Ascending aorta (tissue), 2 donors: ENCODE measurements around the gene DLGAP4. TPM values are rescaled to one million over a fixed set of nuclear protein-coding genes. Genes with fewer than 3 reads are reported as not detected.

Source experiments
- DNase-seq, 2 donors: peaks; one replicate each; pipeline ENCODE4 v3.0.0-alpha.2; 2019; ENCODE audit warnings: low spot score in 2 of 2
- H3K27ac ChIP-seq, 2 donors: fragments of 200-600 bp; sonication (generic); one replicate each; pipeline ENCODE4 v1.5.1; 2016 to 2017; ENCODE audit warnings: mild to moderate bottlenecking in 1 of 2
- H3K27me3 ChIP-seq: fragments of 200-600 bp; sonication (generic); one replicate; pipeline ENCODE4 v1.5.1; 2017
- H3K36me3 ChIP-seq, 2 donors: fragments of 200-600 bp; sonication (generic); one replicate each; pipeline ENCODE4 v1.5.1; 2016
- H3K4me1 ChIP-seq, 2 donors: fragments of 200-600 bp; sonication (generic); one replicate each; pipeline ENCODE4 v1.5.1; 2016 to 2017; ENCODE audit warnings: mild to moderate bottlenecking in 1 of 2
- H3K4me3 ChIP-seq, 2 donors: fragments of 200-600 bp; sonication (generic); one replicate each; pipeline ENCODE4 v1.5.1; 2016 to 2017; ENCODE audit warnings: mild to moderate bottlenecking in 1 of 2
- H3K9me3 ChIP-seq, 2 donors: fragments of 200-600 bp; sonication (generic); one replicate each; pipeline ENCODE4 v1.5.1; 2016
- intact Hi-C: fragments of 100-400 bp; cut with DNase I; formaldehyde crosslinking; loops from one replicate; pipeline ENCODE4 v1.15.1; 2023
- total RNA-seq: library from RNA; depleted of rRNA; stranded (reverse); fragments of >200 nt; gene quantifications from one replicate; pipeline ENCODE4 v1.1.0, GENCODE V29; 2016
- TF ChIP-seq, protein P1 (sequence below), 3 experiments: fragments of 200-600 bp in 2 of 3; fragments of 450-650 bp in 1 of 3; sonication (generic) in 2 of 3; IDR thresholded peaks; one replicate each; pipeline ENCODE4 v1.5.1; 2016 to 2019; ENCODE audit warnings: antibody characterized with exemption in 3 of 3, mild to moderate bottlenecking in 1 of 3, moderate library complexity in 1 of 3

DLGAP4 gene
- total RNA-seq, 1 donor from 2014 or later, result 98.2 TPM

DNA sequence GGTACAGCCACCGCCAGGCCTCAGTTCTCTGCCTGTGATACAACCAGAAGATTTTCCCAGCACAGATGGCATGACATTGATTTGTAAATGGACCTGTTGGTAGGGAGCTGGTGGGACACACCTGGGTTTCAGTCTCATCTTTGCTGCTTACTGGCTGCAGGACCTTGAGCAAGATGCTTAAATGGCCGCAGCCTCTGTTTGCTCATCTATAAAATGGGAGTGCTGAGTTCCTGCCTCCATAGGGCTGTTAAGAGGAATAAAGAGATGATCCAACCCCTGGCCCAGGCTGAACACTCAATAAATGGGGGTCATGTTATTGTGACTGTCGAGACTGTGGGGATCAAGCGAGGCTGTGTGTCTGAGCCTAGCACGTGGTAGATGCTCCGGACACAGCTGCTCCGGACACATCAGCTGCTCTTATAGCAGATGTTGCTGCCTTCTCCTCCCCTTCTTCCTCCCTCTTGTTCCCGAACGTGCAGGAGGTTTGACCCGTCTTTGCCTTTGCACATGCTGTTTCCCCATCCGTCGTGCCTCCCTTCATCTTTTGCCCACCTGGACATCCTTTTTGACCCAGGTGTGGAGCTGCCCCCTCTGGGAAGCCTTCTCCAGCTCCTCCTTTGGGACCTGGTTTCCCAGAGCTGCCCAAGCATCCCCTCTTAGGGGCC lies 29.2 kb downstream of the DLGAP4 start:
- Histone ChIP-seq H3K9me3 (no peaks in the 10 kb centered on the region), H3K4me3 (no peak overlapping the region), H3K27ac (no peak overlapping the region), H3K27me3 (peaks cover 3% of the 10 kb centered on the region), H3K36me3 (no peaks in the 10 kb centered on the region), H3K4me1 (no peaks in the 10 kb centered on the region)
- DNase-seq, result no peak
- TF ChIP-seq, protein P1, sequence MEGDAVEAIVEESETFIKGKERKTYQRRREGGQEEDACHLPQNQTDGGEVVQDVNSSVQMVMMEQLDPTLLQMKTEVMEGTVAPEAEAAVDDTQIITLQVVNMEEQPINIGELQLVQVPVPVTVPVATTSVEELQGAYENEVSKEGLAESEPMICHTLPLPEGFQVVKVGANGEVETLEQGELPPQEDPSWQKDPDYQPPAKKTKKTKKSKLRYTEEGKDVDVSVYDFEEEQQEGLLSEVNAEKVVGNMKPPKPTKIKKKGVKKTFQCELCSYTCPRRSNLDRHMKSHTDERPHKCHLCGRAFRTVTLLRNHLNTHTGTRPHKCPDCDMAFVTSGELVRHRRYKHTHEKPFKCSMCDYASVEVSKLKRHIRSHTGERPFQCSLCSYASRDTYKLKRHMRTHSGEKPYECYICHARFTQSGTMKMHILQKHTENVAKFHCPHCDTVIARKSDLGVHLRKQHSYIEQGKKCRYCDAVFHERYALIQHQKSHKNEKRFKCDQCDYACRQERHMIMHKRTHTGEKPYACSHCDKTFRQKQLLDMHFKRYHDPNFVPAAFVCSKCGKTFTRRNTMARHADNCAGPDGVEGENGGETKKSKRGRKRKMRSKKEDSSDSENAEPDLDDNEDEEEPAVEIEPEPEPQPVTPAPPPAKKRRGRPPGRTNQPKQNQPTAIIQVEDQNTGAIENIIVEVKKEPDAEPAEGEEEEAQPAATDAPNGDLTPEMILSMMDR (IDR thresholded peaks at IDR 0.05), result no peak
- intact Hi-C loops, result no loop called here

DNA sequence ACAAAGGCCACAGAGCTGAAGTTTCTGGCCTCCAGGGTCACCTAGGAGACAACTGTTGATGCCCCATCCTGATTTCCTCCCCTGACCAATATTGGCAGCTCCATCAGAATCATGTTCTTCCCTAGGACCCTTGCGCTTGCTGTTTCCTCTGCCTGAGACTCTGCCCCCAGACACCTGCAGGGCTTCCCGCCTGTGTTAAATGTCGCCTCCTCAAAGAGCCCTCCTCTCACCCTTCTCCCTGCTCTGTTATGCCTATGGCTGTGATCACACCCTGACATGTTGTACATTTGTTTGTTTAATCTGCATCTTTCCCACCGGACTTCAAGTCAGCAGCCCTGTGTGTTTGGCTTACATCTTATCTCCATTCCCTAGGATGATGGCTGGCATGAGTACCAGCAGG lies 30.1 kb downstream of the DLGAP4 start:
- intact Hi-C loops, result no loop called here
- Histone ChIP-seq H3K4me3 (no peak overlapping the region), H3K27me3 (peaks cover 3% of the 10 kb centered on the region), H3K9me3 (no peaks in the 10 kb centered on the region), H3K36me3 (no peaks in the 10 kb centered on the region), H3K27ac (no peak overlapping the region), H3K4me1 (no peaks in the 10 kb centered on the region)
- TF ChIP-seq, protein P1 (IDR thresholded peaks at IDR 0.05), result no peak
- no peak for DNase-seq

DNA sequence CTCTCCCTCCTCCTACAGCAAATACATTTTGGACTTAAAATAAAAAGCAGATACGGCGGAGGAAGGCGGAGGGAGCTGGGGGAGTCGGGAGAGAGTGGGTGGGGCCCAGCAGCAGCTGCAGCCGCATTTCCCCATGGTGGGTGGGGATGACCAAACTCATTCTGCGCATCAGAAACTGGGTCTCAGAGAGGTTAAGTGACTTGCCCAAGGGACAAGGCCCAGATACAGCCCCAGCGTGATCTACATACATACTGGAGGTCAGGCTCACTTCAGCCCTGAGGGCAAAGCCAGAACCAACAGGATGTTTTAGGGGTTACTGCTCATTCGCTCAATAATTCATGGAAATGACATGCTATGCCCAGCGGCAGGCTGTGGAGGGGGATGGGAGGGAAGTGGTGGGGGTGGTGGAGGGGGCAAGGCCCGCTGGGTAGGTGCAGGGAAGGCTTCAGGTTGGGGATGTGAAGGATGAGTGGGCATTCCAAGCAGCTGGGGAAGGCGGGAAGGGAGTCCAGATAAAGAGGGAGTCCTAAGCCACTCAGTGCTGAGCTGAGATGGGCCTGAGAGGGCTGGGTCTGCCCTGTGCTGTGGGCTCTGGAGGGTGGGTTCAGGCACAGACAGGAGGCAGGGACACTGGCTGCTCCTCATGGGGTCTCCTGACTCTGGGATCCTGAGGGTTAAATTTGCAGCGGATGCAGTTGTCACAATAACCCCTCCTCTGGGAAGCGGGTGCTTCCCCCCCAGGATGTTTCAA lies 31.0 kb downstream of the DLGAP4 start:
- Histone ChIP-seq H3K36me3 (no peaks in the 10 kb centered on the region), H3K4me3 (no peak overlapping the region), H3K27ac (no peak overlapping the region), H3K4me1 (no peaks in the 10 kb centered on the region), H3K27me3 (peaks cover 3% of the 10 kb centered on the region), H3K9me3 (no peaks in the 10 kb centered on the region)
- no peak for DNase-seq
- intact Hi-C loops, result no loop called here
- TF ChIP-seq, protein P1 (IDR thresholded peaks at IDR 0.05), result no peak

DNA sequence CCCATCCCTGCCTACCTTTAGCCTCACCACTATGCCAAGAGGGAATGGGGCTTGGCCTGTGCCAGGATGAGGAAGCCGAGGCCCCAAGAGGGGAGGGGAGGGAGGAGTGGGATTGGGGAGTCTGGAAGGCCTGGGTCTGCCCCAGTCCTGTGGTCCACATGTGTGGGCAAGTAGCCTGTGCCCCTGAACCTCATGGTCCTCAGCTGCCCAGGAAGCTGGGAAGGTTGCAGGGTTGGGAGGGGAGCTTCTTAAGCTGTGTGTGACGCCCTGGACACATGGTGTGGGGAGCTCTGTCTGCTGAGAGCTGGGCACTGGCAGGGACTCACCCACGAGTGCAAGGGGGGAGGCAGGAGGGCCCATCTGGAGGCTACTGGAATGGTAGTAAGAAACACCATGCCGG lies 31.7 kb downstream of the DLGAP4 start:
- no peaks in the 10 kb centered on the region for H3K4me1 ChIP-seq
- peaks cover 3% of the 10 kb centered on the region for H3K27me3 ChIP-seq
- H3K27ac ChIP-seq, result no peak overlapping the region
- H3K9me3 ChIP-seq, result no peaks in the 10 kb centered on the region
- H3K36me3 ChIP-seq, result no peaks in the 10 kb centered on the region
- DNase-seq, result no peak
- TF ChIP-seq, protein P1 (IDR thresholded peaks at IDR 0.05), result no peak
- no peak overlapping the region for H3K4me3 ChIP-seq
- intact Hi-C loops, result no loop called here

DNA sequence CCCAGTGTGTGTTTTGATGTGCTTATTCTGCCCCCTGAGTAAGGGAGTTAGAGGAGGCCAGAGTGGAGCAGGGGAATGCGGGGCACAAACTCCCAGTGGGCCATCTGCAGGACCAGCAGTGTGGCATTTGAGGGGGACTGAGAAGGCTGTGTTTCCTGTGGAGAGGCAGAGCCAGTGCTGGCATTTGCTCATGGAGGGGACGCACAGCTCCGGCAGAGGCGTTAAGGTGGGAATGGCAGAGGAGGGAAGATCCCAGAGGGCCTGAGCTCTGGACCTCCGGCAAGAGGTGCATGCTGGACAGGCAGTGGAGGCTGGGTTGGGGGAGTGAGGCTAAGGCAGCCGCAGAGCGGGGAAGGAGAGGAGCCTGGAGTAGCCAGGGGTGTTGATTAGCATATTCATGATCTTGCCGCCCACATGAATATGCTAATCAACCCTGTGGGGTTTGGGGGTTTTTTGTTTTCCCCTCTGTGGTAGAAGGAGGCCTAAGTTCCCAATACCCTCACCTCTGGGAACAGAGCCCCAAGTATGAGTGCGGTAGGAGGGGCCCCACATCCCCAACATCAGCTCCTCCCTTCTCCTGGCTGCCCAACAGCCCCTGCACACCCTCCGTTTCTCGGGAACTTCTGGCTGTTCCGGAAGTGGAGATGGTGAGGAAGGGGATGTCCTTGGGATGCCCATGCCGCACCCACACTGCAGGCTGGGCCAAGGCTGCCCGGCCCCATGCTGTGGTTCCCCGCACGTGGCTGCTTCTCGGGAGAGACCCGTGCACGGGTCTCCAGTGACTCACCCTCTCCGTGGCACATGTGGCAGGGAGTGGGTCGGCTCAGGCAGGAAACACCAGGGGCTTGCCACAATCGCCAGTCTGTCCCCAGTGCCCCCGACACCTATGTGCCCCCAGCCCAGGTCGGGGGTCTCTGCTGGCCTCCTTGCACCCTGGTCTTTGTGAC lies 33.8 kb downstream of the DLGAP4 start:
- intact Hi-C loops, result no loop called here
- Histone ChIP-seq H3K36me3 (no peaks in the 10 kb centered on the region), H3K27ac (no peak overlapping the region), H3K27me3 (peaks cover 3% of the 10 kb centered on the region), H3K4me1 (no peaks in the 10 kb centered on the region), H3K4me3 (no peak overlapping the region), H3K9me3 (no peaks in the 10 kb centered on the region)
- DNase-seq, result no peak
- TF ChIP-seq, protein P1 (IDR thresholded peaks at IDR 0.05), result no peak
